Activated T-cell treated with anti-CD3 and anti-CD28 coated beads, Interleukin-2, amount 50 U/mL, for 48 hours (primary cell): ENCODE data around the gene COL9A2.
A peak's percentile ranks its signal among the peaks of the same experiment; 100 is the strongest.
"Not testable (repeated sequence)": the region's sequence is repeated elsewhere in the genome, so short reads cannot be mapped to it uniquely, and the experiment has no call there.

ENCODE experiments used
- DNase-seq, 2 experiments: peaks; one replicate each; pipeline ENCODE4 v3.0.0-alpha.2; 2020

COL9A2 gene

DNA sequence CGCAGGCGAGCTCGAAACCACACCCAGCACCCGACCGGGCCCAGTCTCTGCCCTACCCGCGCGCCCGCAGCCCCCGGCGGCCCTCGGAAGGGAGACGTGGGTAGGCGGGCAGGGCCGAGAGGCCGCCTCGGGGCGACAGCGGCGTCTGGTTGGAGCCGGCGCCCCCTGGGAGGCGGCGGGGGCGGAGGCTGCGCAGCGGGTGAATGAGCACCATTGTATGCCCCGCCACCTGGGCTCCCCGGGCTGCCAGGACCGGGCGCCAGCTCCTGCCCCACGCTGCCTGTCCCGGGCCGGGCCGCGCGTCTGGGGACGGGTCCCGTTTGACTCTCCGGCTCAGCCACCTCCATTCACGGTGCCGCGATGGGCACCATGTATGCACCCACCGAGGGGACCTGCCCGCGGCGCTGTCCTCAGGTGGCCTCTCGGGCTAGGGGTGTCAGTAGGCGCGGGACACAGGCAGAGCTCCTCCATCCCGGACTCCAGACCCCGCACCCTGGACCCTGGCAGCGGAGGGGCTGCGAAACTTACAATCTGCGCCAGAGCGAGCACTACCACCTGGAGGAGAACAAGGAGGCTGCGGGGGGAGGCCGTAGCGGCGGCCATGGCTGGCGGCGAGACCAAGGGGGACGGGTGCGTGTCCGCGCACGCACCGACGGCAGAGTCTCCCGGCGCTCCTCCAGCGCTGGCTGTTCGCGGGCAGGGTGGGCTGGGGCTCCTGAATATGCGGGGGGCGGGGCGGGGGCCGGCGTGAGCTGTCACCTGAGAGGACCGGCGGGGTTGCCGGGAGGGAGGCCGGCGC lies at the start of gene COL9A2:
COL9A2 (minus strand) TSS at position 692 of the 799 bp plus-strand sequence; CDS start at position 603, 89 bp downstream.
- DNase-seq = peak; percentile 70 to 74

DNA sequence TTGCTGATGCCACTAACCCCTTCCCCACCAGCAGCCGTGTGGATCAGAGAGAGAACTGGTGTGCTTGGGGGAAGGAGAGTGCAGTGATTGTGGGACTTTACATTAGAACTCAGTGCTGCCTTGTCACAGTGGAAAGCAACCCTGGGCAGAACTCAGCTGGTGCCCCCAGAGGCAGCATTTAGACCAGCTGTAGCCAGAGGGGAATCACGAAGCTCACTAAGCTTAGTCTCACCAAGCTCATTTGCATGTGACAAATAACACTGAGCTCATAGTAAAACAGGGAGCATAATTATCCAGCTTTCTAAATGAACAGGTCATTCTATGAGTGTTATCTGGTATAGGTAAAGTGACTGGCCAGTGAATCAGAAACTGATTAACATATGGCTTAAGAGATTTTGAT lies 46.6 kb upstream of the COL9A2 start:
- peak in 1 of 2 experiments; percentile 61 for DNase-seq

DNA sequence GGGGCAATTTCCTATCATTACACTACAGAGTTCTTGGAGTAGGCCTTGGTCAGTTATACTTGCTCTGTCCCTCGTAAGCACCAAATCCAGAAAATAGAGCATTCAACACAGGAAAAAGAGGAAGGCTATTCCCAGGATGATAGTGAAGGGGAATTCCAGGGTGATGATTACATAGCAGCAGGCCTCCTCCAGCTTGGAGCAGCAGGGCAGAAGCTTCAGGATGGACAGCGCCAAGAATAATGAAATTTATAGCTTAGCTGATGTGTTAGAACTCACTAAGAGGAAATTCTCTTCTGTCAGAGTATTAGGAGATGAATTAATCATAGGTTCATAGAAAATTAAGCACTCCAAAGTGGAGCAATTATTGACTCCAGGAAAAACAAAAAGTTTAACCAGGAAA lies 45.6 kb upstream of the COL9A2 start:
- no peak for DNase-seq

DNA sequence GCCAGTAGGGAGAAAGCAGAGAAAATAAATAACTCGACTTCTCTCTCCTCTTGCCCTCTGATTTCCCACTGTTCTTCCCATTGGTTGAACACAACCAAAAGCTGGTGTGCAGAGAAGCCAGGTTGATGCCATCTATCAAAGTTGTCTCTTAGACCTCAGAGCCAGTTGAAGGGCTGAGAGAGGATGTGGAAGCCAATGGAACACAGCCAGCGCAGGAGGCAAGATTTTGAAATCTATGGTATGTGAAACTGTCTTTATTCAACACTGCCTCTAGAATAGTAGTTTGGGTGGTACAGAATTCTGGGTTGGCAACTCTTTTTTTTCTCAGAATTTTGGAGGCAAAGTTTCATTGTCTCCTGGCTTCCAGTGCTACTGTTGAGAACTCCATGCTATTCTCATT lies 45.1 kb upstream of the COL9A2 start:
- no peak for DNase-seq

DNA sequence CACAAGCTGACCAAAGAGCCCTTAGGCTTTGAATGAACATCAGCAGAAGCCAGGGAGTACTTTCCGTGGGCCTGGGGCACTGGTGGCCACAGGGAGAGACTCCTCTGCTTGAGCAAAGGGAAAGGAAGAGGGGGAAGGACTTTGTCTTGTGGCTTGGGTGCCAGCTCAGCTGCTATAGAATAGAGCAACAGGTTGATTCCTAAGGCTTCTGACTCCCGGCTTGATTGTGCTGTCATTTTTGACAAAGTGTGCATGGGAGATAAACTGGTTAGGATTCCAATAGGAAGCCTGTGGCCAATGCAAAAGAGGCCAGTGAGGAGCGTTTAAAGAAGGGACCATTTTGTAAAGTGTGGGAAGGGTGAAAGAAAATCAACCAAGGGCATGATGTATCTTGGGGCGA lies 44.6 kb upstream of the COL9A2 start:
- DNase-seq = no peak

DNA sequence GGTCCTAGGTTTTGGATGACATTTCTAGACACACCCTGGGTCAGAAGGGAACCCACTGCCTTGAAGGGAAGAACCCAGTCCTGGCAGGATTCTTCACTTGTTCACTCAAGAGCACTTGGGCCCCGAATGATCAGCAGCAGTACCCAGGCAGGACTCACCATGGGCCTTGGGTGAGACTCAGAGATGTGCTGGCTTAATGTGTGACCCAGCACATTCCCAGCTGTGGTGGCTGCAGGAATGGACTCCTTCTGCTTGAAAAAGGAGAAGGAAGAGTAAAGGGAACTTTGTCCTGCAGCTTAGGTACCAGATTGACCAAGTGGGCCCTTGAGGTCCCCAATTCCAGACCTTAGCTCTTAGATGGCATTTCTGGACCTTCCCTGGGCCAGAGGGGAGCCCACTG lies 44.1 kb upstream of the COL9A2 start:
- no peak for DNase-seq

DNA sequence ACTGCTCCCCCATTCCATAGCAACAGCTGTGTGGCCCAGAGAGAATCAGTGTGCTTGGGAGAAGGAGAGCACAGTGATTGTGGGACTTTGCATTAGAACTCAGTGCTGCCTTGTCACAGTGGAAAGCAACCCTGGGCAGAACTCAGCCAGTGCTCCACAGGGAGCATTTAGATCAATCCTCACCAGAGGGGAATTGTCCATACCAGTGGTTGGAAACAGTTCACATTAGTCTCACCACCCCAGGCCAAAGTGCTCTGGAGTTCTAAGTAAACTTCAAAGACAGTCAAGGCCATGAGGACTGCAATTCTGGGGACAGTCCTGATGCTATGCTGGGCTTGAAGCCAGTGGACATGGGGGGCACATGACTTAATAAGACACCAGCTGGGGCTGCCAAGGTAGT lies 43.5 kb upstream of the COL9A2 start:
- no peak for DNase-seq

DNA sequence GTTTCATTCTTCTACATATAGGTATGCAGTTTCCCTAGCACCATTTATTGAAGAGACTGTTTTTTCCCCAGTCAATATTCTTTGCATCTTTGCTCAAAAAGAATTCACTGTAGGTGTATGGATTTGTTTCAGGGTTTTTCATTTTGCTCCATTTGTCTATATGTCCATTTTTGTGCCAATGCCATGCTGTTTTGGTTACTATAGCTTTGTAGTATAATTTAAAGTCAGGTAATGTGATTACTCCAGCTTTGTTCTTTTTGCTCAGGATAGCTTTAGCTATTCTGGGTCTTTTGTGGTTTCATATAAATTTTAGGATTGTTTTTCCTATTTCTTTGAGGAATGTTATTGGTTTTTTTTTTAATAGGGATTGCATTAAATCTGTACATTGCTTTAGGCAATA lies 40.5 kb upstream of the COL9A2 start:
- no peak for DNase-seq

DNA sequence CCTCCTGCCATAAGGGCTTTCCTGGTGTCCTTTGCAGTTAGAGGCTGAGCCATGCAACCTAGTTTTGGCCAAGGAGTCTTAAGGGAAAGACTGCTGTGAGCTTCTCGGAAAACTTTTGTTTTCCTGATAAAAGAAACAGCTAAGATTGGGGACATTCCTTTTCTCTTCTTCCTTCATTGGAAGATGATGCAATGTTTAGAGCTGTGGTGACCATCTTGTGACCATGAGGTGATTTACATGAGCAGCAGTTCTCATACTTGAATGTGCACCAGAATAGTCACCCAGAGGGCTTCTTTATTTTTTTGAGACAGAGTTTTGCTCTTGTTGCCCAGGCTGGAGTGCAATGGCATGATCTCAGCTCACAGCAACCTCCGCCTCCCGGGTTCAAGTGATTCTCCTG lies 36.0 kb upstream of the COL9A2 start:
- DNase-seq = no peak

DNA sequence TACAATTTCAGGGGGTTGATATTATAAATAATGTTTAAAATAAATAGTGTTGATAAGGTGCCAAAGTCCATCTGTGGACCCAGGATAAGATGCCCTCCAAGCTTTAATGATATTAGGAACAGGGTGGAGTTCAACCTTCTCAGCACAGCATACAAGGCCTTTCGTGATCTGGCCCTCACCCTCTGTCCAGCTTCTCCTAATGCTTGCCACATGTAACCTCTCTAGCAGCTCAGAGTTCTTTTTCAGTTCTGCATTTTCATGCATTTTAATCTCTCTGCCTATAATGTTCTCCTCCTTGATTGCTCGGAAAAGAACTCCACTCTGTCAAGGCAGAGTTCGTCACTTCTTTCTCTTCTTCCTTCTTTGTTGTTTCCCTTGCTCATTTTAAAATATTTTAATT lies 35.0 kb upstream of the COL9A2 start:
- no peak for DNase-seq

DNA sequence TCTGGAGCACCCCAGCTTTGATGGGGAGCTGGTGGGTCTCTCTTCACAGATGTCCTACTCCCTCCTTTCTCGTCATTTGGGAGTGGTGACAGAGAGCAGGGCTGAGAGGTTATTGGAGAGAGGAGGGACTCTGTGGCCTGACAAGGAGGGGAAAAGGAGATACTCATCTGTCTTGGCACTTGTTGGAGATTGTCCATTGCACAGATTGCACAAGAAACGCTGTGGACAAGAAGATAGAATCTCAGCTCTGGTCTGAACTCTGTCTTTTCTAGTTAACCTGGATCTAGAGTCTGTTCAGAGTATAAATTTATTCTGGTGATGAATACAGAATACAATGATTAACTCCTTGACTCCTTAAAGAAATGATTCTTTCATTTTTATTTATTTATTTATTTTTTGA lies 34.0 kb upstream of the COL9A2 start:
- no peak for DNase-seq

DNA sequence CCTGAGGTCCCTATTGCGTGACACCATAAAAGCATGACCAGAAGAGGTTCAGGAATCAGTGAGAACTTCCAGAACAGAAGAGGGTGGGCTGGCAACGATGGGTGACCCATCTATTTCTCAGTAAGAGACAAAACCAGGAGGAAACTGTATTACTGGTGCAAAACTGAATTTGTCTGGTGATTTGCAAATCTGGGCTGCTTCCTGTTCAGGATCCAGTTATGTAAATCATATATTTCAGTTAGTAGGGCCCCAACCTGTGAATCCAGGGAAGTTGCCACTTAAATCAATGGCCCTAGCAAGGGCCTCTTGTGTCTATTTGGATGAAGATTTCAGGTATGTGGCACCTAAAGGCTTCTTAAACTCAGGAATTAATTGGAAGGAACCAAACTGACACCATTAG lies 33.3 kb upstream of the COL9A2 start:
- no peak for DNase-seq

DNA sequence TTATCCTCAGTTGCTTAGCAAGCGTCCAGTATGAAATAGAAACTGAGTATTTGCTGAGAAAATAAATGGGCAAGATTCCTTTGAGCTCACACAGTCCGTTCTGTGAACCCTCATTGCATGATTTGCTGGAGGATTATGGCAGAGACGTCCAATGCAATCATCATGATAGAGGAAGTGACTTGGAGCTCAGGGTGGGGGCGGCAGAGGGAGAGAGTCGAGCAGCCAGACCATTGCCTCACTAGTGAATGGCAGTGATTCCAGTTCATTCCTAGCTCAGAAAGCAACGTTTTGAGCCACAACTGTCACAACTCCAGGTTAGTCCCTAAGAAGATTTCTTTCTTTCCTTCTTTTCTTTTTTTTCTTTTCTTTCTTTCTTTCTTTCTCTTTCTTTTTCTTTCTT lies 27.5 kb upstream of the COL9A2 start:
- DNase-seq = peak; percentile 33 to 39

DNA sequence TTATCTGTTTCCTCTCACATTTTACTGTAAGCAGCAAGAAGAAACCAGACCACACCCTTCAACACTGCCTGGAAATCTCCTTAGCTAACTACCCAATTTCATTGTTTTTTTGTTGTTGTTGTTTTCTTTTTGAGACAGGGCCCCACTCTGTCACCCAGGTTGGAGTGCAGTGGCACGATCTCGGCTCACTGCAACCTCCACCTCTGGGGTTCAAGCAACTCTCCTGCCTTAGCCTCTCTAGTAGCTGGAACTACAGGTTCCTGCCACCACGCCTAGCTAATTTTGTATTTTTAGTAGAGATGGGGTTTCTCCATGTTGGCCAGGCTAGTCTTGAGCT lies 25.3 kb upstream of the COL9A2 start:
- peak in 1 of 2 experiments; percentile 40 for DNase-seq

DNA sequence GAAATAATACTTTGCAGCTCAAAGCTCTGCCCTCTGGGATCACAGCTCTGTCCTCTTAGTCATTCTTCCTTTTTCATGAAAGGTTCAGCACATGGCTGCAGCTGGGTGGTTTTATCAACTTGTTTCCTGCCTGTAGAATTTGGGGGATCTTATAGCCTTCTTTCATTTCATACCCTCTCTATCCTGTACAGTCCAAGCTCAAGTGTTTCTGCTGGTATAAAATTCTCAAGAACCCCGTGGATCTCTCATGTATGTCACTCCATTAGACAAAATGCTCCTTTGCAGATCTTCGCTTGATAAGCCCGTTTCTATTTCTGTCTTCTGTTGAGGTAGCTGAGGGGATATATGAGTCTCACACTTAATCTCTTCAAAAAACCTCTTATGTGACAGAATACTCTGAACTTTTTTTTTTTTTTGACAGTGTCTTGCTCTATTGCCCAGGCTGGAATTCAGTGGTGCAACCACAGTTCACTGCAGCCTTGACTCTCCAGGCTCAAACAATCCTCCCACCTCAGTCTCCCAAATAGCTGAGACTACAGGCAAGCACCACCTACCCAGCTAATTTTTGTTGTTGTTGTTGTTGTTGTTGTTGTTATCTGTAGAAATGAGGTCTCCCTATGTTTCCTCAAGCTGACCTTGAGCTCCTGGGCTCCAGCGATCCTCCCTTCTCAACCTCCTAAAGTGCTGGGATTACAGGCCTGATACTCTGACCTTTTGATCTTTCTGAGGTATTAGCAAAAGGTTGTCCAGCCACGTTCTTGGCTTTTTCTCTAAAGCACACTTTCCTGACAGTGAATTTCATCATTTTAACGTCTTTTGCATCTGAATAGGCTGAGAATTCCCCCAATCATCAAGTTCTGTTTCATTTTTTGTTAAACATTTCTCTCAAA lies 24.6 kb upstream of the COL9A2 start:
- no peak for DNase-seq

DNA sequence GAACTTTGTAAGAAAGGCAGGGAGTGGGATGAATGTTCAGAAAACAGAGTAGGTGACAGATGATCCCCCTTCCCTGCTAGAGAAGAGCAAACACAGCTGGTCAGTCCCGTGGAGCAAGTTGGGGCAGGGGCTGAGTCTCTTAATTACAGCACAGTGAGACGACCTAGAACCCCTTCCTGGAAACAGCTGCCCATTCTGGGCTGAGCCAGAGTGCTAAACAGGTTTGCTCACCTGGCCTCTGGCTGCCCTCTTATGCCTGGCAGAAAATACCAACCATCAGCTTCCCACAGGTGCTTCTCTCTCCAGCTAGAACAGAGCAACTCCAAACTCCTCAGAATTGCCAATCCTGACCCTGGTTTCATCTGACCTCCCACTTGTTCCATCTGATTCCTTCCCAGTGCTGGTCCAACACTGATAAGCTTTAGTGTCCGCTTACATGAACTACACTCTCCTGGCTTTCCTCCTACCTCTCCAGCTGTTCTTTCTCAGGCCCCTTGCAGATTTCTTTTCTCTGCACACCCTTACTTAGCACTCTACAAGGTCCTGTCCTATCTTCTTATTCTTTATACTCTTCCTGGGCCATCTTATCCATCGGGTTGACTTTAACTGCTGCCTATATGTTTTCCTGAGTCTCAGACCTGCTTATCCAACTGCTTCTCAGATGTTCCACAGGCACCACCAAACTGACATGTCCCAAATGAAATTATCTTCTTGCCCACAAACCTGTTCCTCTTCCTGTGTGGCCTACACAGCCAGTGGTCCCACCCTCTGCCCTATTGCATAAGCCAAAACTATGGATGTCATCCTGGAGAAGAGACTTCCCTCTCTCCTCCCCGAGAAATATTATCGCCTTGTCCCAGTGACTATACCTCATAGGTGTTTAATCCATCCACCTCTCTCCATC lies 22.6 kb upstream of the COL9A2 start:
- DNase-seq = no peak

DNA sequence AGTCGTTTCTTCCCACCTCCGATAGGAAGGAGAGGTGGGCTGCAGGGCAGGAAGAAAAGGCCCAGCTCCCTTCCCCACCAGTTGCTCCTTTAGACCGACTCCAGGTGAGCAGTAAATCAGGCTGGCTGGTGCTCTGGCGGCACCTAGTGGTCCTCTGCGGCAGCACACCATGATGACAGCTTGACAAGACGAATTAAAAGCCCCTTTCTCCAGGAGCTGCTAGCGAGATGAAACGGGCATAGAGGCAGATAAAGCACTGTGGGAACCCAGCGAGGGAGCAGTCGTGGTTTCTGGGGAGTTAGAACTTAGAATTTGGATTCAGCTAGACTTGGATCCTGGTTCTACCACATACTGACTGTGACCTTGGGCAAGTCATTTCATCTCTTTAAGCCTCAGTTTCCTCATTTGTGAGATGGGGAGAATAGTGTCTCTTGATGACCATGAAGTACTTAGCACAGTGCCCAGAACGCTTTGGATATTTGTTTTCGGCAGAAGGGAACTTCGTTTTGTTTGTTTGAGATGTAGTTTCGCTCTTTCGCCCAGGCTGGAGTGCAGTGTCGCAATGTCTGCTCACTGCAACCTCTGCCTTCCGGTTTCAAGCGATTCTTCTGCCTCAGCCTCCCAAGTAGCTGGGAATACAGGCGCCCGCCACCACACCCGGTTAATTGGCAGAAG lies 21.8 kb upstream of the COL9A2 start:
- DNase-seq = peak; percentile 97 to 98

DNA sequence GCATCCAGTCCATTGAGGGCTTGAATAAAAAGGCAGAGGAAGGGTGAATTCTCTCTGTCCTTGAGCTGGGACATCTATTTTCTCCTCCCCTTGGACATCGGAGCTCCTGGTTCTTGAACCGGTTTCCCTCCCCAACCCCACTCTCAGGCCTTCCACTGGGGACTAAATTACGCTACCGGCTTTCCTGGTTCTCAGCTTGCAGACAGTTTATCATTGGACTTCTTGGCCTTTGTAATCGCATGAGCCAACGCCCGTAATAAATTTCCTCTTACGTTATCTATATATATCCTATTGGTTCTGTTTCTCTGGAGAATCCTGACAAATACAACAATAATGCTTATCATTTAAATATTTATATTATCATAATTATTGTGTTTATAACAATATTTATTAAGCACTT lies 20.4 kb upstream of the COL9A2 start:
- DNase-seq = no peak

DNA sequence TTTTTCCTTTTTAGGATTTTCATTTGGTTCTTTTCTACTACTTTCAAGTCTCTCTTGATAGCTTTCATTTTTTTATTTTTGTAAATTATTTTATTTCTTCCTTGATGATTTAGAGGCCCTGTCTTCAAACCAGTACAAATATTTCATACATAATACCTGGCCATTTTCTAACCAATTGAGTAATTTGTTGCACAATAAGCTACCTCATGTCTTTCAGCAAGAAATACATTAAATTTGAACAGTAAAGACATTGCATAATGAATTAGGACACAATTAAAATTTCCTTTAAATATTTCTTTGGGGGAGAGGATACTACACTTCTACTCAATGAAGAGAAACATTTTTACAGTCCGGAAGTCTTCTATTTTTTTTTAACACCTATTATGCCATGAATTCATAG lies 15.6 kb upstream of the COL9A2 start:
- no peak for DNase-seq

DNA sequence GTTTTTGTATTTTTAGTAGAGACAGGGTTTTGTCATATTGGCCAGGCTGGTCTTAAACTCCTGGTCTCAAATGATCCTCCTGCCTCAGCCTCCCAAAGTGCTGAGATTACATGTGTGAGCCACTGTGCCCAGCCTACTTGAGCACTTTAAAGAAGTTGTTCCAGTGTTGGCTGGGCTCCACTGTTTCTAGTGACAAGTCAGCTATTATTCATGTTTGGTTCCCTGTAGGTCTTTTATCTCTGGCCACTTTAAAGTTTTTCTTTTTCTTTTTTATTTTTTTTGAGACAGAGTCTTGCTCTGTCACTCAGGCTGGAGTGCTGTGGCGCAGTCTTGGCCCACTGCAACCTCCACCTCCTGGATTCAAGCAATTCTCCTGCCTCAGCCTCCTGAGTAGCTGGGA lies 14.3 kb upstream of the COL9A2 start:
- DNase-seq = not testable (repeated sequence)

DNA sequence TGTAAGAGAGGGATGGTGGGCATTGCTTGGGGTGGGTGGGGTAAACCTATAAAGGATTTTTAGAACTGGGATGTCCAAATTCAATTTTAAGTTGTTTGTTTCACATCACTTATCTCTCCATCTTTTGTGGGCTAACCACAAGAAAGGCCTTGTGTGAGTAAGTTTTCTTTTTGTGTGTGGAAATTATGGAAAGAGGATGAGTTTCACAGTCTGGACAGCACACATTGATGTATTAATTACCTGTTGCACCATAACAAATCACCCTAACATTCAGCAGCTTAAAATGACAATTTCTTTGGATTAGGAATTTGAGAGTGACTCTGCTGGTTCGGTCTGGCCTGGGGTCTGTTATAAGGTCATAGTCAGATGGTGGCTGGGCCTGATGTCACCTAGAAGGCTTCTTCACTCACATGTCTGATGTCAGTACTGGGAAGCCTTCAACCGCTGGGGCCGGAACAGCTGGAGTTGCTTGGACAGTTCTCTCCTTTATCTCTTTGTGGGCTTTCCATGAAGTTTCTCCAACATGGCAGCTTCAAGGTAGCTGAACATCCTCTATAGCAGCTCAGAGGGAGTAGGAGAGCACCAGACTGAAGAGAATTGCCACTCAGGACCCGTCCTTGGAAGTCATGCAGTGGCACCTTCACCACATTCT lies 2.0 kb upstream of the COL9A2 start:
- DNase-seq = no peak

DNA sequence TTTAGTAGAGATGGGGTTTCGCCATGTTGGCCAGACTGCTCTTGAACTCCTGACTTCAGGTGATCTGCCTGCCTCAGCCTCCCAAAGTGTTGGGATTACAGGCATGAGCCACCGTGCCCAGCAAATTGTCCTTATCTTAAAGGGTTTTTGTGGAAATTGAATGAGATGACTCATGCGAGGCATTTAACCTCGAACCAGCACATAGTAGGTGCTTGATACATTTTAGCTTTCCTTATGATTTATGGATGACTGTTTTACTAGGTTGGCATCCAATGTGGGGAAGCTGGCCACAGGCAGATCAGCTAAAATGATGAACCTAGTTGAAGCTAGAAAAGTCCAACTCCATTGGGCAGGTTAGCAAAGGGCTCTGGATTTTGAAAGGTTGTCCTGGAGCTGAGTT lies 1.4 kb upstream of the COL9A2 start:
- DNase-seq = no peak
